IMR-90 (cell line): ENCODE measurements around the gene LGALS4. TPM values are rescaled to one million over a fixed set of nuclear protein-coding genes. Genes with fewer than 3 reads are reported as not detected.

ENCODE experiments used
- ATAC-seq: fragments of 200-7000 bp; cut with Tn5 transposase; 2 replicates; pipeline ENCODE4 v1.9.1; 2020; ENCODE audit warnings: low read depth, mild to moderate bottlenecking, moderate library complexity
- BruUV-seq: library from RNA; stranded (reverse); fragments of 400-500 nt; replicated peaks from 2 replicates; lab custom pipeline; 2021; lab: Mats Ljungman, UMichigan
- CTCF ChIA-PET: fragments of 300-600 bp; formaldehyde crosslinking; extraction: SDS; loops from one replicate; lab custom pipeline; 2021; ENCODE audit warnings: antibody characterized with exemption; lab: Yijun Ruan, JAX
- POLR2A ChIA-PET: fragments of 300-600 bp; sonication (Branson Sonifier 250); formaldehyde crosslinking; loops from one replicate; lab custom pipeline; 2022; ENCODE audit warnings: antibody characterized with exemption; ENCODE audit not compliant: unreplicated experiment; lab: Charles Lee
- DNase-seq: peaks from one replicate; pipeline ENCODE4 v3.0.0; 2013
- H2AFZ ChIP-seq: replicated peaks from 2 replicates; pipeline ENCODE3; 2013; ENCODE audit warnings: low read length, mild to moderate bottlenecking; ENCODE audit not compliant: poor library complexity
- H2AK5ac ChIP-seq: 2 replicates; pipeline ENCODE4 v1.6.1; 2013; ENCODE audit warnings: low read depth, low read length, inconsistent platforms
- H2AK9ac ChIP-seq: replicated peaks from 2 replicates; pipeline ENCODE3; 2013; ENCODE audit warnings: mild to moderate bottlenecking, low read depth, low read length, moderate library complexity; ENCODE audit not compliant: poor library complexity
- H2BK120ac ChIP-seq: 2 replicates; pipeline ENCODE4 v1.6.1; 2013; ENCODE audit warnings: low read depth, low read length, inconsistent platforms
- H2BK15ac ChIP-seq: 3 replicates; pipeline ENCODE4 v1.6.1; 2013; ENCODE audit warnings: low read depth, low read length, inconsistent platforms
- H2BK20ac ChIP-seq: 2 replicates; pipeline ENCODE4 v1.6.1; 2013; ENCODE audit warnings: low read depth, mild to moderate bottlenecking, inconsistent platforms, low read length, moderate library complexity
- H2BK5ac ChIP-seq: 2 replicates; pipeline ENCODE4 v1.6.1; 2013; ENCODE audit warnings: mild to moderate bottlenecking, low read depth, low read length, inconsistent platforms; ENCODE audit not compliant: poor library complexity, severe bottlenecking
- H3K14ac ChIP-seq: replicated peaks from 2 replicates; pipeline ENCODE4 v1.6.1; 2013; ENCODE audit warnings: low read depth, low read length, inconsistent platforms
- H3K18ac ChIP-seq: 2 replicates; pipeline ENCODE4 v1.6.1; 2013; ENCODE audit warnings: low read depth, low read length, control low read depth
- H3K23ac ChIP-seq: 2 replicates; pipeline ENCODE4 v1.6.1; 2013; ENCODE audit warnings: low read depth, low read length, inconsistent platforms
- H3K27ac ChIP-seq: 2 replicates; pipeline ENCODE4 v1.5.1; 2013; ENCODE audit warnings: mild to moderate bottlenecking, control low read depth, low read length; ENCODE audit not compliant: insufficient read depth
- H3K27me3 ChIP-seq: 2 replicates; pipeline ENCODE4 v1.6.1; 2013; ENCODE audit warnings: low read length; ENCODE audit not compliant: control insufficient read depth, insufficient read depth
- H3K36me3 ChIP-seq: 2 replicates; pipeline ENCODE4 v1.6.1; 2013; ENCODE audit warnings: low read length, mixed read lengths; ENCODE audit not compliant: control insufficient read depth, insufficient read depth
- H3K4ac ChIP-seq: 2 replicates; pipeline ENCODE4 v1.6.1; 2013; ENCODE audit warnings: low read depth, low read length, inconsistent platforms
- H3K4me1 ChIP-seq: 2 replicates; pipeline ENCODE4 v1.6.1; 2013; ENCODE audit warnings: low read length, mixed read lengths; ENCODE audit not compliant: control insufficient read depth, insufficient read depth
- H3K4me2 ChIP-seq: 2 replicates; pipeline ENCODE4 v1.6.1; 2013; ENCODE audit warnings: low read depth, mild to moderate bottlenecking, control low read depth, low read length, moderate library complexity
- H3K4me3 ChIP-seq: 2 replicates; pipeline ENCODE4 v1.5.1; 2013; ENCODE audit warnings: low read depth, mild to moderate bottlenecking, control low read depth, low read length, moderate library complexity; ENCODE audit not compliant: insufficient read depth
- H3K56ac ChIP-seq: 2 replicates; pipeline ENCODE4 v1.6.1; 2013; ENCODE audit warnings: low read length, inconsistent platforms; ENCODE audit not compliant: insufficient read depth; ENCODE audit errors: extremely low read depth
- H3K79me1 ChIP-seq, 2 experiments: 2 replicates each; pipeline ENCODE4 v1.6.1; 2013; ENCODE audit warnings: low read length in 2 of 2, inconsistent platforms in 1 of 2, low read depth in 1 of 2
- H3K9ac ChIP-seq: 2 replicates; pipeline ENCODE4 v1.6.1; 2013; ENCODE audit warnings: low read depth, low read length, control low read depth
- H3K9me1 ChIP-seq: 2 replicates; pipeline ENCODE4 v1.6.1; 2013; ENCODE audit warnings: low read length, inconsistent platforms; ENCODE audit not compliant: insufficient read depth
- H3K9me3 ChIP-seq: 2 replicates; pipeline ENCODE4 v1.6.1; 2013; ENCODE audit warnings: low read length; ENCODE audit not compliant: control insufficient read depth, insufficient read depth
- H4K20me1 ChIP-seq: 2 replicates; pipeline ENCODE4 v1.6.1; 2013; ENCODE audit warnings: low read length, inconsistent platforms; ENCODE audit not compliant: insufficient read depth
- H4K5ac ChIP-seq: 2 replicates; pipeline ENCODE4 v1.6.1; 2013; ENCODE audit warnings: mild to moderate bottlenecking, low read depth, low read length, control low read depth
- H4K8ac ChIP-seq, 2 experiments: 2 replicates each; pipeline ENCODE4 v1.6.1; 2013; ENCODE audit warnings: low read depth in 2 of 2, low read length in 2 of 2, control low read depth in 1 of 2, inconsistent platforms in 1 of 2
- H4K91ac ChIP-seq: 2 replicates; pipeline ENCODE4 v1.6.1; 2013; ENCODE audit warnings: low read depth, low read length, inconsistent platforms; ENCODE audit not compliant: insufficient read depth
- BHLHE40 ChIP-seq: fragments of 150-350 bp; IDR thresholded peaks from 2 replicates; pipeline ENCODE4 v1.6.1; 2016; ENCODE audit warnings: mild to moderate bottlenecking, low read depth, low read length
- CEBPB ChIP-seq: IDR thresholded peaks from 2 replicates; pipeline ENCODE4 v1.6.1; 2012; ENCODE audit warnings: low read depth, low read length, improper control_type of control experiment
- CHD1 ChIP-seq: IDR thresholded peaks from 2 replicates; pipeline ENCODE4 v1.6.1; 2012; ENCODE audit warnings: low read depth, low read length, improper control_type of control experiment
- FOS ChIP-seq: fragments of 150-350 bp; IDR thresholded peaks from 2 replicates; pipeline ENCODE4 v1.6.1; 2016; ENCODE audit warnings: low read depth, low read length
- NFE2L2 ChIP-seq: fragments of 150-350 bp; IDR thresholded peaks from 2 replicates; pipeline ENCODE4 v1.6.1; 2016; ENCODE audit warnings: low read depth, mild to moderate bottlenecking, low read length
- POLR2A ChIP-seq: IDR thresholded peaks from 2 replicates; pipeline ENCODE4 v1.6.1; 2012; ENCODE audit warnings: mild to moderate bottlenecking, low read depth, low read length
- RAD21 ChIP-seq: IDR thresholded peaks from 2 replicates; pipeline ENCODE4 v1.6.1; 2012; ENCODE audit warnings: low read length, improper control_type of control experiment
- RFX5 ChIP-seq: IDR thresholded peaks from 2 replicates; pipeline ENCODE4 v1.8.0; 2012; ENCODE audit warnings: low read depth, mild to moderate bottlenecking, low read length, moderate library complexity
- SMC3 ChIP-seq: fragments of 150-350 bp; IDR thresholded peaks from 2 replicates; pipeline ENCODE4 v1.6.1; 2016; ENCODE audit warnings: low read depth, mild to moderate bottlenecking, antibody characterized with exemption, low read length, moderate library complexity
- WGBS, 2 experiments: methylation state at CpG; one replicate each; pipeline versions ENCODE4 v1.1.5 to v1.1.7; 2013; ENCODE audit warnings: missing lambda C conversion rate in 2 of 2; ENCODE audit not compliant: insufficient read length in 1 of 2; ENCODE audit errors: extremely low coverage in 2 of 2; 5-methylcytosine and 5-hydroxymethylcytosine counted together
- dilution Hi-C: fragments of 300-500 bp; cut with HindIII; formaldehyde crosslinking; loops from one replicate; pipeline ENCODE4 v1.14.3; 2018; ENCODE audit warnings: low sequenced_read_pairs; ENCODE audit not compliant: unreplicated experiment
- in situ Hi-C: fragments of 300-500 bp; cut with MboI; formaldehyde crosslinking; loops from 3 replicates; pipeline ENCODE4 v1.14.3; 2019; ENCODE audit warnings: low sequenced_read_pairs, inconsistent platforms, mixed read lengths
- intact Hi-C: fragments of 100-400 bp; cut with micrococcal nuclease; formaldehyde crosslinking; loops from 2 replicates; pipeline ENCODE4 v1.10.0; 2022
- polyA plus RNA-seq, 3 experiments: library from polyadenylated mRNA; depleted of rRNA; stranded (reverse); fragments of >200 nt; gene quantifications; 2 replicates each; pipeline ENCODE4 v1.2.3, GENCODE V29; 2012; ENCODE audit warnings: low replicate concordance in 1 of 3
- total RNA-seq: library from RNA; depleted of rRNA; stranded (reverse); fragments of >200 nt; gene quantifications from 2 replicates; pipeline ENCODE4 v1.2.3, GENCODE V29; 2012
- TF ChIP-seq, protein P1 (sequence below): fragments of 150-350 bp; IDR thresholded peaks from 2 replicates; pipeline ENCODE4 v1.6.1; 2016; ENCODE audit warnings: low read depth, mild to moderate bottlenecking, low read length, moderate library complexity, borderline replicate concordance
- TF ChIP-seq, protein P2 (sequence below): conservative IDR thresholded peaks from 2 replicates; pipeline ENCODE4 v1.5.1; 2012; ENCODE audit warnings: mild to moderate bottlenecking, low read depth, low read length, improper control_type of control experiment
- TF ChIP-seq, protein P3 (sequence below): fragments of 150-350 bp; IDR thresholded peaks from 2 replicates; pipeline ENCODE4 v1.6.1; 2017; ENCODE audit warnings: mild to moderate bottlenecking, antibody characterized with exemption, low read length, low read depth

The LGALS4 gene
- total and polyA plus RNA-seq, 2 of the 4 experiments (the other 2 are of a cell fraction) = 0.29 TPM; not detected in 1

DNA sequence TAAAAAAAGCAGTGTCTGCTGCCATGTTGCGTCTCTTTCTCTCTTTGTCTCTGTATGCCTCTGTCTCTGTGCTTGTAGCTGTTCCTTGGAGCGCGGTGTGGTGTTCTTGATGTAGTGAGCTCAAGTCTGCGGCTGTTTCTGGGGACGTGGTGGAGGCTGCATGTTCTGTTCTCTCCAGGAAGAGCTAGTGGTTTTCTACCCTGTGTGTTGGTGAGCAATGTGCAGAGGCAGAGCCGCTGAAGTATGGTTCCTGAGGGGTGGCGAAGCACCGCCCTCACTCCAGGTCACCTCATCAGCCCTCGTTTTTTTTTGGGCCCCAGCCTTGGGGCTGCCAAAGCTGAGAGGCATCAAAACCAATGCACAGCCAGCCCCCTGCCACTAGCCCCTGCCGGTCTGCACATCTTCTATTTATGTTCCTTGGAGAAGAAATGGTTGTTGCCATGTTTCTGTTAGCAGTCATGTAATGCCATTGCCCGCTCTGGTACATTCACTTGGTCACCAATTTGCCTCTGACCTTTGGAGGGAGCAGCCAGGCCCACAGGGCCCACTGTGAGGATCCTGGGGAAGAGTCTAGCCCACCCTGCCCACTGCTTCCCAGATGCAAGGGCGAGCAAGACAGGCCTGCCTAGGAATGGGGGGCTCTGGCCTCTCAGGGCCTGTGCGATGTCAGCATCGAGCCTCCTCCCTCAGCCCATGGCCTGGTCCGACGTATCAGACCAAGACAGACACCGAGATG is 29.9 kb upstream of the LGALS4 start (continued):
- no peak for TF ChIP-seq POLR2A

DNA sequence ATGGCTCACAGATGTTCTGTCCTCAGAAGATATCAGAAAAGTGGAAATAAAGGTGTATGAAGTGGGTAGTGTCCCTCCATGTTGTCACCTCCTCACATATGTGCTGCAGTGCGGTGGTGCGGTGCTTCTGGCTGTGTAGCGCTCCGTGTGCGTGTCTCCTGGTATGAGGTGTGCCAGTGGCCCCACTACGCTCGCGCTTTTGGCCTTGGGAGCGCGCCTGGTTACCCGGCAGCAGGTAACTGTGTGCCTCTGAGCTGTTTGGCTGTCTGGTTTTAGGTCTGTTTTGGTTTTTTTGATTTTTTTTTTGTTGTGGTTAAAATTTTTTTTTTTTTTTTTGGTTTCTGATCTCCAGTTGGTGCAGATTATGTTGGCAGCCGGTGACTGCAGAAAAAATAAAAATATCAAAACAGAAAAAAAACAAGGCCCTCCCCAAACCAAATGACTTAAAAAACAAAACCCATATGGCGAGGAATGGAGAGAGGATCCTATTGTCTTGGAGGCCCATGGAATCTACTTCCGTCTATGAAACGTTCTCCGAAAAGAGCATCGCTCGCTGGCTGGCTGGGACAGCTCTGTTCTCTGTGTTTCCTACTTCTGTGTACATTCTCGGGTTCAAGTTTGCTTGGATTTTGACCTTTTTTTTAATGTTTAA is 29.2 kb upstream of the LGALS4 start:
- dilution Hi-C loops = no loop called here
- H3K4me2 ChIP-seq = no peak overlapping the region
- BruUV-seq = no TSS peak
- H4K91ac ChIP-seq = no peak overlapping the region
- H2AFZ ChIP-seq = no peak overlapping the region
- H2BK5ac ChIP-seq = no peak overlapping the region
- H3K56ac ChIP-seq = no peak overlapping the region
- no peaks in the 10 kb centered on the region for H3K9me3 ChIP-seq
- no peak overlapping the region for H2AK9ac ChIP-seq
- H3K36me3 ChIP-seq = peaks cover 91% of the 10 kb centered on the region
- H3K4ac ChIP-seq = no peak overlapping the region
- ChIA-PET CTCF (interaction anchor here (0.6 kb wide), 1 partner anchor 8 kb away, joined by 3 read pairs; no protein-coding TSS in a partner anchor), POLR2A (interaction anchor here (0.6 kb wide), 1 partner anchor 130 kb away, joined by 5 read pairs; no protein-coding TSS in a partner anchor)
- H3K4me3 ChIP-seq = no peak overlapping the region
- no CpG with 5 or more reads among the region's 19 CpGs for WGBS, 2 experiments
- H3K27me3 ChIP-seq = no peaks in the 10 kb centered on the region
- peaks cover 6% of the 10 kb centered on the region; the same call in 1 of the 2 replicates for H3K4me1 ChIP-seq
- H3K23ac ChIP-seq = no peak overlapping the region
- no peak overlapping the region for H3K14ac ChIP-seq
- H3K27ac ChIP-seq = no peak overlapping the region
- peaks cover 7% of the 10 kb centered on the region; the same call in 1 of the 2 replicates for H3K9me1 ChIP-seq
- H3K79me1 ChIP-seq = peaks cover 62 to 91% of the 10 kb centered on the region in 2 experiments
- in situ Hi-C loops = no loop called here
- no peak for DNase-seq
- no peak overlapping the region for H3K18ac ChIP-seq
- H2BK15ac ChIP-seq = no peak overlapping the region
- intact Hi-C loops = no loop called here
- H2BK120ac ChIP-seq = no peak overlapping the region
- no peak overlapping the region for H2BK20ac ChIP-seq
- H4K20me1 ChIP-seq = peaks cover 84% of the 10 kb centered on the region
- no peak overlapping the region for H3K9ac ChIP-seq
- no peak for ATAC-seq
- H2AK5ac ChIP-seq = no peak overlapping the region
- H4K8ac ChIP-seq = no peak overlapping the region
- no peak overlapping the region for H4K5ac ChIP-seq
- TF ChIP-seq, protein P1, sequence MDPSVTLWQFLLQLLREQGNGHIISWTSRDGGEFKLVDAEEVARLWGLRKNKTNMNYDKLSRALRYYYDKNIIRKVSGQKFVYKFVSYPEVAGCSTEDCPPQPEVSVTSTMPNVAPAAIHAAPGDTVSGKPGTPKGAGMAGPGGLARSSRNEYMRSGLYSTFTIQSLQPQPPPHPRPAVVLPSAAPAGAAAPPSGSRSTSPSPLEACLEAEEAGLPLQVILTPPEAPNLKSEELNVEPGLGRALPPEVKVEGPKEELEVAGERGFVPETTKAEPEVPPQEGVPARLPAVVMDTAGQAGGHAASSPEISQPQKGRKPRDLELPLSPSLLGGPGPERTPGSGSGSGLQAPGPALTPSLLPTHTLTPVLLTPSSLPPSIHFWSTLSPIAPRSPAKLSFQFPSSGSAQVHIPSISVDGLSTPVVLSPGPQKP = no peak
- TF ChIP-seq FOS = no peak
- no peak for TF ChIP-seq BHLHE40
- TF ChIP-seq NFE2L2 = no peak
- TF ChIP-seq, protein P2, sequence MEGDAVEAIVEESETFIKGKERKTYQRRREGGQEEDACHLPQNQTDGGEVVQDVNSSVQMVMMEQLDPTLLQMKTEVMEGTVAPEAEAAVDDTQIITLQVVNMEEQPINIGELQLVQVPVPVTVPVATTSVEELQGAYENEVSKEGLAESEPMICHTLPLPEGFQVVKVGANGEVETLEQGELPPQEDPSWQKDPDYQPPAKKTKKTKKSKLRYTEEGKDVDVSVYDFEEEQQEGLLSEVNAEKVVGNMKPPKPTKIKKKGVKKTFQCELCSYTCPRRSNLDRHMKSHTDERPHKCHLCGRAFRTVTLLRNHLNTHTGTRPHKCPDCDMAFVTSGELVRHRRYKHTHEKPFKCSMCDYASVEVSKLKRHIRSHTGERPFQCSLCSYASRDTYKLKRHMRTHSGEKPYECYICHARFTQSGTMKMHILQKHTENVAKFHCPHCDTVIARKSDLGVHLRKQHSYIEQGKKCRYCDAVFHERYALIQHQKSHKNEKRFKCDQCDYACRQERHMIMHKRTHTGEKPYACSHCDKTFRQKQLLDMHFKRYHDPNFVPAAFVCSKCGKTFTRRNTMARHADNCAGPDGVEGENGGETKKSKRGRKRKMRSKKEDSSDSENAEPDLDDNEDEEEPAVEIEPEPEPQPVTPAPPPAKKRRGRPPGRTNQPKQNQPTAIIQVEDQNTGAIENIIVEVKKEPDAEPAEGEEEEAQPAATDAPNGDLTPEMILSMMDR = no peak
- TF ChIP-seq SMC3 = no peak
- TF ChIP-seq CHD1 = no peak
- no peak for TF ChIP-seq RAD21
- no peak for TF ChIP-seq RFX5
- TF ChIP-seq, protein P3, sequence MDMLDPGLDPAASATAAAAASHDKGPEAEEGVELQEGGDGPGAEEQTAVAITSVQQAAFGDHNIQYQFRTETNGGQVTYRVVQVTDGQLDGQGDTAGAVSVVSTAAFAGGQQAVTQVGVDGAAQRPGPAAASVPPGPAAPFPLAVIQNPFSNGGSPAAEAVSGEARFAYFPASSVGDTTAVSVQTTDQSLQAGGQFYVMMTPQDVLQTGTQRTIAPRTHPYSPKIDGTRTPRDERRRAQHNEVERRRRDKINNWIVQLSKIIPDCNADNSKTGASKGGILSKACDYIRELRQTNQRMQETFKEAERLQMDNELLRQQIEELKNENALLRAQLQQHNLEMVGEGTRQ = no peak
- TF ChIP-seq CEBPB = no peak
